Right renal cortex interstitium (tissue), 3 donors: Measurements from ENCODE around the gene MED20. TPM values are rescaled to one million over a fixed set of nuclear protein-coding genes. Genes with fewer than 3 reads are reported as not detected.

Source experiments
- DNase-seq, 3 donors: peaks; one replicate each; pipeline ENCODE4 v3.0.0-alpha.2; 2013; ENCODE audit warnings: low read depth in 3 of 3, low spot score in 2 of 3
- polyA plus RNA-seq, 3 donors: library from polyadenylated mRNA; unstranded; fragments of 120-200 nt; gene quantifications; one replicate each; pipeline ENCODE4 v1.2.1, GENCODE V29; 2013; ENCODE audit not compliant: insufficient read length in 3 of 3

The MED20 gene
- polyA plus RNA-seq, 3 donors: 42.7 to 45.5 (median 44.2) TPM

DNA sequence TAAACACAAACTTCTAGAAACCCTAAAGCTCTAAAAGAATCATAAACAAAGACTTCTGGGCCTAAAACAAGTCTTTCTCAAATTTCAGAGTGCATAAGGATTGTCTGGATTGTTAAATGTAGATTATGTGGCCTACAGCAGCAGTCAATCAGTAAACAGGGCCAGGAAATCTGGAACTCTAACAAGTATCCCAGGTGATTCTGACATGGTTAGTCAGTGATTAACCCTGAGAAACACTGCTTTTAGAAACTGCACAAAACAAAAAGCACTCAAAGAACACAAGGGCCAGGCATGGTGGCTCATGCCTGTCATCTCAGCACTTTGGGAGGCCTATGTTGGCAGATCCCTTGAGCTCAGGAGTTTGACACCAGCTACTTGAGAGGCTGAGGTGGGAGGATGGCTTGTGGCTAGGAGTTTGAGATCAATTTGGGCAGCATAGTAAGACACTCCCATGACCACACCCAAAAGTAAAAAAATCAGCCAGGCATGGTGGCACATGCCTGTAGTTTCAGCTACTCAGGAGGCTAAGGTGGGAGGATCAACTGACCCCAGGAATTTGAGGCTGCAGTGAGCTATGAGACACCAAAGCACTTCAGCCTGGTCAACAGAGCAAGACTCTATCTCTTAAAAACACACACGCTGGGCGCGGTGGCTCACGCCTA is 5.9 kb downstream of the MED20 start:
- DNase-seq: no peak

DNA sequence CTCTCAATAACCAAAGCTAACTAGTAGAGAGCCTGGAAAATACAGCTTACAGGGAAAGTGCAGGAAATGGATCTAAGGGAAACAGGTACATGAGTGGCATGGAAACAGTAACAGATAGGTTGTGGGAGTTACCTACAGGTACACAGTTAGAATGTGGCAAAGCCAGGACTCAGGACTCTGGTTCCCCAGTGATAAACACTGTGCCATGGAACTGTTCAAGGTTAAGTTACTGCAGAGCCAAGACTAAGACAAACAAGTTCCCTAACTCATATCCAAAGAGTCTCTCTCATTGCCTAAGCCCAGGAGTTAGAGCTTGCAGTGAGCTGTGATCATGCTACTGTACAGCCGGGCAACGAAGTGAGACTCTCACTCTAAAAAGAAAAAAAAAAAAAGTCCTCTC is 6.6 kb downstream of the MED20 start:
- no peak for DNase-seq

DNA sequence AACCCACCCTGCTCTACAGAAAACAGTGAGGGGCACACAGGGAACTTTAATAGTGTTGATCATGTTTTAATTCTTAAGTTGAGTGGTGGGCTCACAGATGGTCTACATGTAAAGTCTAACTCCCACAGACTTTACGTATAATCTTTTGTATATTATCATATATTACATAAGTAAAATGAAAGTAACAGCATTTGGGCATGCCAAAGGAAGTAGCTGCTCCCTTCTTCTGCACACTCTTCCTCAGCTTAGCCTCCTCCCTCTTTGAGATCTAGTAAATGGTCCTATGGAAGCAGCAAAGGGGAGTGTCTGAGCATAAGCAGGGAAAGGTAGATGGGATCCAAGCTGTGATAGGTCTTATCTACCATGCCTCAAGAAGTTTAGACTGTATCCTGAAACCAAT is 11.2 kb downstream of the MED20 start:
- no peak for DNase-seq

DNA sequence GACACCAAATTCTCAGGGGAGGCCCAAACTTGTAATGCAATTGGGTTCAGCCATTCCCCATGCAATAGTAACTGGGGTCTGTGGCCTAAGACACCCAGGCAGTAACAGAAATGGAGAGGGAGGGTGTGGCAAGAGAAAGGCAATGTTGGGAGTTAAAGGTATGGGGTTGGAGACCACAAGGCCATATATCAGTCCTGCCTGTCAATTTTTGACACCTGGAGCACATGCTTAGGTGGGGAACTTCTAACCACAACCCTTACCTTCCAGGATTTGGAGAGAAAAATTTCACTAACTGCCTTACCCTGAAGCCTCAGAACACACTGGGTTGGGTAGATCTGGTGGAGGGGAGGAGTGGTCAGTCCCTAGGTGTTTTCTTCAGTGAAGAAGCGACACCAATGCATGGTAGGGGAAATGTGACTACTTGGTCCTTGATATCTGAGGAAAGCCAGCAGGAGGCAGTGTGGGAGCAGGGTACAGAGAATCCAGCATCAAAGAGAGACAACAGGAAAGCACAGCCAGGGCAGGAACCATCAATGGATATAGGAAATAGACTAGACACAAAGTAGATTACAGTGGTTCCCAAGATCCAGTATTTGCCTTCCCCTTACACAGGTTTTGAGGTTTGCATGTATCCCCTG is 18.9 kb downstream of the MED20 start:
- DNase-seq: no peak

DNA sequence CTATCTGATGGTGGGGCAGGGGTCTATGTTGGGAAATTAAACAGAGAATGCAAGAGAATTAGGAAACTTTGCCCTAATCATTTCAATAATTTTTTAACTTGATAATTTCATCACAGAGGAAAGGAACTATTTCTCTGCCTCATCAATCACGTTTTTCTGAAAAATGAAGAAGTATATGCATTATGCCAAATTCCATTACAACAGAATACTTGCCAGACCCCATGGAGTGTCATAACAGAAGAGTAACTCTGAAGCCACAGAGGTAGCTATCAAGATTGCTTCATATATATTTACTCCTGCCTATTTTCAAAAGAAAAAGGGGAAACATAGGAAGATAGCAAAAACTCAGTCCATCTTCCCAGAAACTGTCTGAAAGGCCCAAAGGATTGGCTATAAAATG is 20.1 kb downstream of the MED20 start:
- DNase-seq: no peak

DNA sequence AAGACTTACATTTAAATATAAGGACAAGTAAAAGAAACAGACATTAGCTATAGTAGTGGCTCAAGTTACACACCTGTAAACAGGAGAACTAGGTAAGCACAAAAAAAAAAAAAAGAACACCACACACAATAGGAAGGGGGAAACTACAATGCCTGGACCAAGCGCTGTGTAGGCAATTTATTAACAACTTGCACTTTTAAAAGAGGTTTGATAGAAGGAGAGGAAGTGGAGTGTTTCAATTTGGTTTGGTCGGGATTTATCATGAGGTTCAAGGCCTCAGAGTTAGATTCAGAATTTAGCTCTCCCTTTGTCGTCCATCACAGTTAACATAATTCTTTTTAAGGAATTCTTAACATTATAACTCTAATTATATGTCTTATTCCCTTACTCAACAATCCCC is 24.7 kb downstream of the MED20 start:
- DNase-seq: no peak

DNA sequence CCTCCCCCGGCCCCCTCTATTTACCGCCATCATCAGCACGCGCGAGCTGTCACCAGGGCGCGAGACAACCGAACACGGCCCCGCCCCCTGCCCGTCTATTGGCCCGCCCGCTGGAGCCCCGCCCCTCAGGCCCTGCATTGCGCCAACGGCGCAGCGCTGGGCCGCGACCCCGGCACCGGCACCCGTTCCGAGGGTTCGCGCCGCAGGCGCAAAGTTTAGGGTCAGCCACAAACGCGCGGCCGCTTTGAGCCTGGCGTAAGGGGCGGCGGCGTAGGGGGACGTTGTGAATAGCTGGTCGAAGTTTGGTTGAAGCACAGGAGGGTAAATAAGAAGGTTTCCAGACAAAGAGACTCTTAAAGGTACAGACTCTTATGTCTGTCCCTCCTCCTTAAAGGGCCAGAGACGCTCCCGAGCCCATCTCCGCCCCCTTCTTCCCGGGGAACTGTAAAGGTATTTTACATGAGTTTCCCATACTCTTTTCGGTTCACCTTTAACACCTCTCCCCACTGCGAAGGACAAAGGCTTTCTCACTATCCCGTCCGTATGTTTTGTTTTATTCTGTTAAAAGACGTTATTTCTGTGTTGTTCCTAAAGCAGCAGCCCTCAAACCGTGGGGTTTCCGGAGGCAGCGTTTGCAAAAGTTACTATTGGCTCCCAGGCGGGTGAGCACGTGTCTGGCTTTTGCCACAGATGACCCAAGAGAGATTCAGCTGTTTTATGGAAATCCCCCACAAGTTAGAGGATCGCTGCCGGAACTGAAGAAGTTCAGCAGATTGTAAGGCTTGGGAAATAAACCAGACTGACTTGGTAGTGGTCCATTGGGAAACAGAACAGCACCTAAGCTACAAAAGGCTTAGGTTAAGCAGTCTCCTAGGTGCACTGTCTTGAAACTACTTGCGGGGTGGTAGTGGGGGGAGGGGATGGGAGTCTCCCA is 25.4 kb downstream of the MED20 start, which contains the start of gene USP49:
TSS of gene USP49 (minus strand) at position 76 of the 934 bp plus-strand sequence. CDS start 88,392 bp downstream, outside the sequence.
- DNase-seq: peak; percentile 76 to 85 (median 82)

DNA sequence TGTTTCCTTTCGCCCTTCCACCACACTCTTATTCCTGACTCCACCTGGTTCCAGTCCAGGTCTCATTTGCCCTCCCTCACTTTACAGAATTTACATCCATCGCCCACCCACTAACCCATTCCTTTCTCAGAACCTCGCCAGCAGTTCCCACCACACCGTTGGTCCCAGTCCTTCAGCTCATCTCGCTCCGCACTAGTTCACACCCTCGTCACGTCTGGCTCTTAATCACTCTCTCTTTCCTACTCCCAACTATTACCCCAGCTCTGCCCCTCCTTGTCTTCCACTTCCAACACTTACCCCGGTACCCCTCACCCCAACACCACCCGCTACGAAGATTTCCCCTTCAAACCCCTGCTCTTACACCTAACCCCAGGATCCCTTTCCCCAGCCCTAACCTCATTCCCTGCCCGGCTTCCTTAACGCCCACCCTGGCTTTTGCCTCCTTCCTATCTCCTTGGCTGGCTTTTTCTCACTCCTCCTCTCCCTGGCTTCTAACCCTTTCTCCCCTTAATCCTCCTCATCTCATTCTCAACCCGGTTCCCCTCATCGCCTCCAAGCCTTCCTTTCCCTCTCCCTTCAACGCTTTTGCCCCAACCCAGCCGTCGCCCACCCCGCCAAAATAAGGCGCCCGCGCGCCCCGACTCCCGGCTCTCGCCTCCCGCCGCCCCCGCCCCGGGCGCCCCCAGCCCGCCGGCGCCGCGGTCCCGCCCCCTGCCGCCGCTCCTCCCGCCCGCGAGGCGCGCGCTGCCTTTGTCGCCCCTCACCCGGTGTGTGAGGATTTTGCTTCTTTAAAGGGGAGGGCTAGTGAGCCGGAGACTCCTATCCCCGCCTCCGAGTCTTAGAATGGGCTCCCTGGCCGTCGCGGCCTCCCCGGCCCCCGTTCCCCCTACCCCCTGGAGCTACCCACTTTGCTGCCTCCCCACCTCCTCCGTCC is 26.3 kb downstream of the MED20 start:
- DNase-seq: peak in 1 of 3 donors; percentile 42

DNA sequence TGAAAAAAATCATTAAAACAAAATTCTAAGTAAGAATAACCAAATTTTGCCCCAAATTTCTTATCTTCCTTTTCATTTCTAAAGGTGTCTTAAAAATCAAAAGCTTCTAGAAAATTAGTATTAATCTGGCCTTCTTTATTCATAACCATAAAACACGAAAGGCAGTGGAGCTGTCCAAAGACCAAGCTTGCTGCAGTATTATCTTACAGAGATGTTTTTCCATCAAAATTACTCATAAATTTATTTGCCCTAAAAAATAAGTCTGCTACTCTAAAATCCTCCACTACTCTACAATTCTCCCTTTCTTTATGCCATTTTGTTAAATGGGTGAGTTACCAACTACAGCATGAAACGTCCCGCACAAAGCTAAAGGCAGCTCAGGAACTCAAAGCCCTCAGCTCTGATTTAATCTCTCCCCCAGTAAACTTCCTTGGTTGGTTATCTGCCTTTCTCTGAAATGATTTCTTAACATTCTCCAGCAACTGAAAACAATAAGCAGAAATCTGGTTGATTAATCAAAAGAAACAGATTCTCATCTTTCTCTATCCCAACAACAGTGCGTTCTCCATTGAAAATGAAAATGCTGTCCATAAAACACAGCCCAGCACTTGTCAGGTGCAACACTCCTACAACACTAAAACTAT is 27.9 kb downstream of the MED20 start:
- DNase-seq: no peak

DNA sequence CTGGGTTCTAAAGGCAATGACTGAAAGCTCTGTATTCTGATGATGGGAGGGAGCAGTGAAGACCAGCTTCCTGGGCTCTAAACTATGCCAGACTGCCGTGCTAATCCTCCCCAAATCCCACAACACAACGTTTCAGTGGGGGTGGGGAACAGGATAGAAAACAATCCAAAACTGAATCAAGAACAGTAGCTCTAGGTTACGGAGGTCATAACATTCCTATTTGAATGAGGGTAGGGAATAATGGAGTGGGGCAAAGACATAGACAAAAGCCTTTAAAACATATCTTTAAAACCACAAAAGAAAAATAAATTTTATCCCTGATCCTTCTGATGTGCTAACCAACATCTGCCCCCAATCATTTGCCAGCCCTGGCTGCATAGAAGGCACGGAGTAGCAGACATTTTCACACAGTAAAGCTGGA is 33.6 kb downstream of the MED20 start:
- DNase-seq: no peak

DNA sequence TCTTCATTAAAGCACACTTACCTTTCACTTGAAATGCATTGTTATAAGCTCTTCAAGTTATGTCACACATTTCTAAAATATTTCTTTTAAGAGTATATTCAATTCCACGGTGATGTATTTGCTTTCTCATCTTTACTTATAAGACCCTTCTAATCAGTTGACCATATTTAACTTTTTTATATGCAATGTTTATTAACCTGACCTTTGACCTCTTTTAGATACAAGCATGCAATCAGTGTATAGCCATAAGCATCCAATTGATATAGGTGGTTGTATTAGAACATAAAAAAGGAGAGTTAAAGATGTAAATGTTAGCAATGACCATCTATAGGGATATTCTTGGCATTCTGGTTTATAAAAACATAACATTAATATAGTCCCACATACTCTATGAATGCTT is 35.0 kb downstream of the MED20 start:
- DNase-seq: no peak

DNA sequence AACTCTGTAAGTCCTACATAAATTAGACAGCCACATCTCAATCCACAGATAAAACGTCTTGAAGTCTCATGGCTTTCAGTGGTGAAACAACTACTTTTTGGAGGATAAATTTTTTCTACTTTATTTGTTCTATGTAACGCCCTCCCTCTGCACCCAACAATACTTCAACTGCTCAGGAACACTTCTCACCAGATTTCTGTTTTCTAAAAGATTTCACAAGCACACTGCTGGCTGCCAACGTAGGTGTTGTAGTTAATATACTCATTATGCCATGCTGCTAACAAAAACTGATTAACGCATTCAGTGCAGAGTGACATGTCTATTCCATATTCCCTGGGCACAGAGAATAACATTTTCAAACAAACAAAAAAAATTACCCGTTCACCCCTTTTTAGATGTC is 36.0 kb downstream of the MED20 start:
- DNase-seq: no peak

DNA sequence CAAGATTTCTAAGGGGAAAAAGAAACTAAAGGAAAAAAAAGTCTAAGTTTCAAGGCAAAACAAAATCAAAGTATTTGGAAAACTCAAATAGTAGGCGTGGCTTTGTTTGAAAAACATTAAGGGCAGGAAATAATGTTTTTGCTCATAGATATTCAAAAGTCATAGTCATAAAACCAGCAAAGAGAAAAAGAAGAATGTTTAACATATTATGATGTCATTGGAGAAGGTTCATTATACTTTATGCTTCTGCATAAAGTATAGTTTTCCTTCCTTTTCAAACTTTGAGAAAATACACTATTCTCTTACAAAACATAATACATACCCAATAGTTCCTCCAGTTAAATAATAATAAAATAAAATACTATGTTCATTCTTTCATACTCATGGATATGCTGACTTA is 39.4 kb downstream of the MED20 start:
- no peak for DNase-seq

DNA sequence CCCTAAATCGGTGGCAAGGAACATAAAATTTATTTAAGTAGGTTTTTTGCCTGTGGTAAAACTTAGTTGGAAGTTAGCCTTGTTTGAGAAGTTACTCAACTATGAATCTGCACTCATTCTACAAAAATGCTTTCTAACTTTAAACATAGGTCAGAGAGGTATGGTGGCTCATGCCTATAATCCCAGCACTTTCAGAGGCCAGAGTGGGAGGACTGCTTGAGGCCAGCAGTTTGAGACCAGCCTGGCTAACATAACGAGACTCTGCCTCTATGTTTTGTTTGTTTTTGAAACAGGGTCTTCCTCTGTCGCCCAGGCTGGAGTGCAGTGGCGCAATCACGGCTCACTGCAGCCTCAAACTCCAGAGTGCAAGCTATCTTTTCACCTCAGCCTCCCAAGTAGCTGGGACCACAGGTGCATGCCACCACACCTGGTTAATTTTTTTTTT is 42.0 kb downstream of the MED20 start:
- DNase-seq: no peak

DNA sequence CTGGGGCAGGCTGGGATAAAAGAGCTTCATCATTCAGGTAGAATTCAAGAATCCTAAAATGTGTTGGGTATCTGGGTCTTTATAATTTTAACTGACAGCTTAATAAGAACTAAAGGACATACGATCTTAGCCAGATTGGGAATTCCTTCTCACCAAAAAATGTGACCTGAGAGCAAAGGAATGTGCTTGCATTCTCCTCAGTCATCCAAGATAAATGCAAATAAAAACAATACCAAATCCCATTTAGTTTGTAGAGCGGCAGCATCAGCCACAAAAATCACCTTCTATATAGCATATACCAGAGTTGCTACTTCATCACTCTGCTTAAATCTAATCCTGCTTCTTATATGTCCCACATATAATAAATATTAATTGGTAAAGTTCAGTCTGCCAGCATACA is 42.7 kb downstream of the MED20 start:
- no peak for DNase-seq

DNA sequence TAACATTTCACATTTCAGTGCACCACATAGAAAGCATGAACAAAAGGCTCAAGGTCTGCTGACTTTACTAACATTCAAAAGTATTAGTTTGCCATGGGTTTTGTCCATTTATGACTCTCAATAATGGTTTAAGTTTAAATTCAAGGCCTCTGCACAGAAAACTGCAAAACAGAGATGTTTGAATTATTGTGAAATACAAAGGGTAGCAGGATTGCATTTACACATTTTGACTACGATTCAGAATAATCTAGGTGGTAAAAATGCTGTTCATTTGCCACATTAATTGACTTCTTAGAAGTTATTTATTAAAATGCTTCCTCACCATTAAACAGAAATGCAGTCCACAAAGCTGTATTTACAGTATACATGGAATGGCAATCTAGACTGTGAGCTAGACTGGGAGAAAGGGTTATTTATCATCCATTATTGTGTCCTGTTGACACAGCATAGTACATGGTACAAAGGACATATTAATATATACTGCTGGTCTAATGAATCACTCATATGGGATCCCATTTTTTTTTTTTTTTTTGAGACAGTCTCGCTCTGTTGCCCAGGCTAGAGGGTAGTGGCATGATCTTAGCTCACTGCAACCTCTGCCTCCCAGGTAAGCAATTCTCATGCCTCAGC is 43.8 kb downstream of the MED20 start:
- no peak for DNase-seq

DNA sequence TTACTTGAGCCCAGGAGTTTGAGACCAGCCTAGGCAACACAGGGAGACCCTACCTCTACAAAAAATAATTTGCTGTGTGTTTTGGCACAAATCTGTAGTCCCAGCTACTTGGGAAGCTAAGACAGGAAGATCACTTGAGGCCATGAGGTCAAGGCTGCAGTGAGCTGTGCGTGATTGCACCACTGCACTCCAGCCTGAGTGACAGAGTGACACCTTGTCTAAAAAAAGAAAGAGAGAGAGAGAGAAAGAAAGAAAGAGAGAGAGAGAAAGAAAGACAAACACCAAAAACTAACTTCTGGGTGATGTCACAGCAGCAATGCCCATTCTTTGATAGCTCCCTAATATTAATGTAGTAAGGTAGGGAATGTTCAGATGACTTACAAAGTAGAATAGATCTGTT is 46.2 kb downstream of the MED20 start:
- DNase-seq: no peak

DNA sequence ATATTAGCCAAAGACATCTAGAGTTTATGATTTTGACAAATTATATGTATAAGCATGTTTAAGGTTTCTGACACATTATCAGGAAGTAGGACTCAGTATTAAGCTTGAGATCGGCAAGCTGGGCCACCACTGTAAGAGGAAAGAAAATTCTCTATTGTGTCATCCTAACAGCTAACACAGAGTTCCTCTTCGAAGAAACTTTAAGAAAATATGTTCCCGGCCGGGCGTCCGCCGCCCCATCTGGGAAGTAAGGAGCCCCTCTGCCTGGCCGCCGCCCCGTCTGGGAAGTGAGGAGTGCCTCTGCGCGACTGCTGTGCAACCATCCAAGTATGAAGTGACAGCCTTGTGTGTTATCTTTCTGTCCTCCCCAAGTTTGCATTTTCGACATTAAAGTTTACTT is 48.8 kb downstream of the MED20 start:
- DNase-seq: no peak

DNA sequence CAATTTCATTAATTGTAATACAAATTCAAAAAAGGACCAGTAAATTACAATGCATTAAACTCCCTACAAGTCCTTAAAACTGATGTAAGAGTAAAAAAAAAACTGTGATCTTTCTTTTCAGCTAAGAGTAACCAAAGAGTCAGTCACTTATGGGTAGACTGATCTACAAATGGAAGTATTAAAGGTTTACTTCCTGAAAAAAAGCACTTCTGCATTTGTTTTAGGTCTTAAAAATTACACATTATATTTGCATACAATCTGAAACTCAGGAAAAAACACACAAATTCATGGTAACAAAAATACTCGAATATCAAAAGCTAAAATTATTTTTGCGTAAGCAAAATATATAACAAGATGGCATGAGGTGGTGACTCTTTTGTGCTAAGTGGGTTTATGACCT is 49.2 kb downstream of the MED20 start:
- no peak for DNase-seq
